Measurements from ENCODE around the gene NEU2.
"Not testable (repeated sequence)": the region's sequence is repeated elsewhere in the genome, so short reads cannot be mapped to it uniquely, and the experiment has no call there.

The NEU2 gene

GRCh38 chr2:233056961-233057605 is 24.6 kb downstream of the NEU2 start:
- no peak for DNase-seq (ENCODE audit: low spot score)

GRCh38 chr2:233058717-233059546 is 26.5 kb downstream of the NEU2 start:
- DNase-seq (ENCODE audit: low spot score), result no peak

- no peak for DNase-seq (ENCODE audit: low spot score)
Observed at GRCh38 chr2:233059547-233059796, 27.0 kb downstream of the NEU2 start.

- no peak for DNase-seq (ENCODE audit: low spot score)
Observed at GRCh38 chr2:233059797-233060500, 27.5 kb downstream of the NEU2 start, which contains the start of gene INPP5D. Gene INPP5D, plus strand, starts transcription at chr2:233060342. Its CDS starts 137 bp downstream, at chr2:233060479.

GRCh38 chr2:233060501-233060979 is 28.1 kb downstream of the NEU2 start:
- no peak for DNase-seq (ENCODE audit: low spot score)

- no peak for DNase-seq (ENCODE audit: low spot score)
Observed at GRCh38 chr2:233060980-233061590, 28.6 kb downstream of the NEU2 start.

- DNase-seq (ENCODE audit: low spot score), result peak; percentile 77
Observed at GRCh38 chr2:233061591-233062450, 29.3 kb downstream of the NEU2 start.

GRCh38 chr2:233062451-233062850 is 30.0 kb downstream of the NEU2 start:
- no peak for DNase-seq (ENCODE audit: low spot score)

- DNase-seq (ENCODE audit: low spot score), result no peak
Observed at GRCh38 chr2:233062946-233063268, 30.4 kb downstream of the NEU2 start.

- DNase-seq (ENCODE audit: low spot score), result no peak
Observed at GRCh38 chr2:233063269-233063975, 30.9 kb downstream of the NEU2 start.

- no peak for DNase-seq (ENCODE audit: low spot score)
Observed at GRCh38 chr2:233063976-233064411, 31.5 kb downstream of the NEU2 start.

- no peak for DNase-seq (ENCODE audit: low spot score)
Observed at GRCh38 chr2:233064530-233065199, 32.2 kb downstream of the NEU2 start.

- DNase-seq (ENCODE audit: low spot score), result not testable (repeated sequence)
Observed at GRCh38 chr2:233065200-233065589, 32.7 kb downstream of the NEU2 start.

GRCh38 chr2:233065954-233066470 is 33.5 kb downstream of the NEU2 start:
- DNase-seq (ENCODE audit: low spot score), result no peak

- no peak for DNase-seq (ENCODE audit: low spot score)
Observed at GRCh38 chr2:233068762-233069418, 36.4 kb downstream of the NEU2 start.

- DNase-seq (ENCODE audit: low spot score), result no peak
Observed at GRCh38 chr2:233072838-233073237, 40.4 kb downstream of the NEU2 start.

GRCh38 chr2:233074106-233074505 is 41.6 kb downstream of the NEU2 start:
- DNase-seq (ENCODE audit: low spot score), result no peak

- no peak for DNase-seq (ENCODE audit: low spot score)
Observed at GRCh38 chr2:233075141-233075965, 42.9 kb downstream of the NEU2 start.

GRCh38 chr2:233075966-233076339 is 43.5 kb downstream of the NEU2 start:
- DNase-seq (ENCODE audit: low spot score), result no peak

Data from HuH-7 (cell line).